K562 (cell line): ENCODE results near the gene DPH7. TPM values are rescaled to one million over a fixed set of nuclear protein-coding genes. Genes with fewer than 3 reads are reported as not detected.
A peak's percentile ranks its signal among the peaks of the same experiment; 100 is the strongest.

ENCODE experiments used
- ATAC-seq: fragments of 200-7000 bp; cut with Tn5 transposase; 3 replicates; pipeline ENCODE4 v1.9.1; 2020; ENCODE audit warnings: moderate library complexity
- BruUV-seq: library from RNA; stranded (reverse); fragments of 400-500 nt; replicated peaks from 2 replicates; lab custom pipeline; 2021; lab: Mats Ljungman, UMichigan
- CTCF ChIA-PET: fragments of 300-600 bp; formaldehyde crosslinking; extraction: SDS; loops from one replicate; lab custom pipeline; 2021; ENCODE audit warnings: low intra/inter-chr PET ratio; lab: Yijun Ruan, JAX
- POLR2A ChIA-PET: fragments of 300-600, 350-650 bp; sonication (Branson Sonifier 250); formaldehyde crosslinking; extraction: SDS; loops from one replicate; lab custom pipeline; 2021; ENCODE audit warnings: antibody characterized with exemption, inconsistent platforms; lab: Yijun Ruan, JAX
- DNase-seq, 4 experiments: peaks; one replicate each; pipeline versions ENCODE4 v3.0.0 to v3.0.0-alpha.2; 2011 to 2018; ENCODE audit warnings: low spot score in 3 of 4, mixed read lengths in 3 of 4; ENCODE audit errors: extremely low read depth in 1 of 4
- FAIRE-seq: peaks from 2 replicates; lab custom pipeline; 2011; peaks lifted over from hg19 to GRCh38; lab: Jason Lieb, UNC
- H2AFZ ChIP-seq: 2 replicates; pipeline ENCODE4 v1.6.0; 2011; ENCODE audit warnings: low read depth, low read length, control low read depth, inconsistent platforms
- H3K27ac ChIP-seq: fragments of 200-600 bp; 3 replicates; pipeline ENCODE4 v1.8.0; 2011; ENCODE audit warnings: low read depth, mild to moderate bottlenecking, control low read depth, inconsistent platforms, low read length, moderate library complexity, mixed read lengths; ENCODE audit errors: extremely low read depth
- H3K27me3 ChIP-seq, 2 experiments: fragments of 300-600 bp in 1 of 2; 2 replicates in 1 of 2; 3 replicates in 1 of 2; pipeline versions ENCODE4 v1.6.0 to v1.8.0; 2011; ENCODE audit warnings: inconsistent platforms in 2 of 2, low read length in 2 of 2, mild to moderate bottlenecking in 1 of 2, mixed read lengths in 1 of 2, moderate library complexity in 1 of 2; ENCODE audit not compliant: control insufficient read depth in 2 of 2, insufficient read depth in 2 of 2
- H3K36me3 ChIP-seq: fragments of 300-600 bp; 3 replicates; pipeline ENCODE4 v1.8.0; 2011; ENCODE audit warnings: mild to moderate bottlenecking, low read length, inconsistent platforms; ENCODE audit not compliant: control insufficient read depth, insufficient read depth
- H3K4me1 ChIP-seq, 2 experiments: fragments of 200-600 bp in 1 of 2; replicated peaks in 1 of 2; 2 replicates in 1 of 2; 3 replicates in 1 of 2; pipeline versions ENCODE4 v1.5.1 to v1.8.0; 2011; ENCODE audit warnings: inconsistent platforms in 2 of 2, low read length in 2 of 2, mild to moderate bottlenecking in 1 of 2, mixed read lengths in 1 of 2, moderate library complexity in 1 of 2; ENCODE audit not compliant: control insufficient read depth in 2 of 2, insufficient read depth in 2 of 2
- H3K4me2 ChIP-seq: 2 replicates; pipeline ENCODE4 v1.6.1; 2011; ENCODE audit warnings: low read length, control low read depth, inconsistent platforms, mixed read lengths; ENCODE audit not compliant: insufficient read depth
- H3K4me3 ChIP-seq: fragments of 200-600 bp; sonication (generic), shearing (Covaris generic); 2 replicates; pipeline ENCODE4 v1.5.1; 2016; ENCODE audit warnings: control low read depth, inconsistent platforms
- H3K79me2 ChIP-seq: fragments of 200-600 bp; 3 replicates; pipeline ENCODE4 v1.8.0; 2011; ENCODE audit warnings: low read length, inconsistent platforms; ENCODE audit not compliant: control insufficient read depth, insufficient read depth
- H3K9ac ChIP-seq, 2 experiments: 2 replicates each; pipeline versions ENCODE4 v1.6.0 to v1.6.1; 2011; ENCODE audit warnings: low read depth in 2 of 2, low read length in 2 of 2, control low read depth in 1 of 2, inconsistent platforms in 1 of 2, mild to moderate bottlenecking in 1 of 2, mixed read lengths in 1 of 2; ENCODE audit not compliant: insufficient read depth in 1 of 2
- H3K9me1 ChIP-seq: one replicate; pipeline ENCODE4 v1.6.0; 2011; ENCODE audit warnings: inconsistent platforms, mild to moderate bottlenecking, low read length, moderate library complexity; ENCODE audit not compliant: control insufficient read depth, insufficient read depth
- H3K9me3 ChIP-seq: replicated peaks from 2 replicates; pipeline ENCODE4 v1.5.1; 2011; ENCODE audit warnings: low read depth, low read length, inconsistent platforms; ENCODE audit not compliant: control insufficient read depth, insufficient read depth
- H4K20me1 ChIP-seq: replicated peaks from 2 replicates; pipeline ENCODE4 v1.6.1; 2011; ENCODE audit warnings: low read length, inconsistent platforms, mixed read lengths; ENCODE audit not compliant: control insufficient read depth, insufficient read depth
- FIP1L1 ChIP-seq: fragments of 200-400 bp; formaldehyde crosslinking; IDR thresholded peaks from 2 replicates; pipeline ENCODE4 v1.6.1; 2018; ENCODE audit warnings: mild to moderate bottlenecking, low read depth, low read length; ENCODE audit not compliant: poor library complexity, severe bottlenecking
- KAT8 ChIP-seq: fragments of 450-650 bp; IDR thresholded peaks from 2 replicates; pipeline ENCODE4 v1.6.1; 2016; ENCODE audit warnings: low read depth, mild to moderate bottlenecking
- ZZZ3 ChIP-seq: fragments of 450-650 bp; IDR thresholded peaks from 2 replicates; pipeline ENCODE4 v1.6.1; 2016; ENCODE audit warnings: antibody characterized with exemption, mild to moderate bottlenecking, moderate library complexity
- WGBS: fragments of 100-300 bp; shearing (Covaris generic); methylation state at CpG from one replicate; pipeline ENCODE4 v1.1.6; 2016; ENCODE audit warnings: low coverage, mixed read lengths; ENCODE audit not compliant: insufficient coverage; ENCODE audit errors: missing lambda C conversion rate; 5-methylcytosine and 5-hydroxymethylcytosine counted together
- in situ Hi-C: fragments of 300-500 bp; cut with MboI; formaldehyde crosslinking; loops from 4 replicates; pipeline ENCODE4 v1.15.0; 2018; ENCODE audit warnings: inconsistent platforms, mixed read lengths
- intact Hi-C: fragments of 100-400 bp; cut with micrococcal nuclease; formaldehyde crosslinking; loops from 2 replicates; pipeline ENCODE4 v1.14.2; 2022
- polyA plus RNA-seq, 8 experiments: library from polyadenylated mRNA; depleted of rRNA in 4 of 8; stranded (reverse) in 5 of 8; unstranded in 3 of 8; fragments of >200 nt; fragmentation: Nextera tagmentation in 2 of 8; fragmentation: Illumina TruSeq in 1 of 8; extraction: Ambion mirVana in 2 of 8; extraction: Trizol in 1 of 8; gene quantifications; 2 replicates each; pipeline versions ENCODE4 v1.2.1 to v1.2.3, GENCODE V29; 2011 to 2014; ENCODE audit warnings: inconsistent platforms in 1 of 8, missing spikeins in 1 of 8
- total RNA-seq, 7 experiments: library from RNA; depleted of rRNA in 6 of 7; stranded (reverse); fragments of >200 nt in 6 of 7; fragmentation: Illumina TruSeq in 2 of 7; extraction: Trizol in 2 of 7; gene quantifications; 2 replicates each; pipeline versions ENCODE4 v1.2.1 to v1.2.3, GENCODE V29; 2011 to 2021; ENCODE audit warnings: low replicate concordance in 1 of 7
- TF ChIP-seq, protein P1 (sequence below): fragments of 250-450 bp; sonication (Bioruptor Pico); IDR thresholded peaks from 2 replicates; pipeline ENCODE4 v1.8.0; 2021; ENCODE audit warnings: moderate library complexity, mild to moderate bottlenecking, inconsistent platforms

The DPH7 gene
- total and polyA plus RNA-seq, 9 of the 15 experiments (the other 6 are each of a cell fraction or from before 2014, with no cell fraction given), result 13.9 to 68.6 (median 41.3) TPM

DNA sequence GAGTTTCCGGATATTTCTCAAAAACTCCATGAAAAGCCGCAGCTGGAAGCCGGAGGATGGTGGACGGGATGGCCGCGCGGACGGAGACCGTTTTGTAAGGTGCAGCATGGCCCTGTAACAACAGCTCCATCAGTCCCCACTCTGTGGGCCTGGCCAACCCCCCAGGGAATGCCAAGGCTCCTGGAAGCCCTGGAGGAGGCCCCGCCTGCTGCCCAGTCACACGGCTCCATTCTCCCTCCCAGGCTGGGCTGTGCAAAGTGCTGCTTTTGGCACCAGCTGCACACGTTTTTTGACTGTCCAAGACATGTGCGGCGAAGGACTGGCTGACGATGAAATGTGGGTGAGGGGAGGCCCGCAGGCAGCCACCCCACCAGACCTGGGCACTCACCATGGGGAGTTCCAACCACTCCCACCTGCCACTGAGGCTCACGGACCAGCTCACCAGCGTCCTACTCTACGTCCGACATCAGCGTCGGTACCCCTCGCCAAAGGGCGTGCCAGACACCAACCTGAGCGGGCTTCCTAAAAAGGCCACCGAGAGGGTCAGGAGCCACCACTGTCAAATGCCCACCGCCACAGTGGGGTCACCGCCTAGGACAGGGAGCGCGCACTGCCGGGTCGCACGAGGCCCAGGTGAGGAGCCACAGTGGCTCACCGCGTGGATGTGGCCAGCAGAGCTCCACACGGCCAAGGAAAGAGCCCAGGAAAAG is 55.8 kb downstream of the DPH7 start:
- BruUV-seq, result no TSS peak
- Histone ChIP-seq H3K27me3 (no peaks in the 10 kb centered on the region), H2AFZ (no peak overlapping the region), H3K9me1 (no peaks in the 10 kb centered on the region), H3K4me1 (peaks cover 0 to 29% of the 10 kb centered on the region in 2 experiments; a peak in 3 of 5 replicates), H3K4me3 (no peak overlapping the region), H3K4me2 (no peak overlapping the region), H3K9me3 (no peaks in the 10 kb centered on the region), H3K9ac (peak overlapping the region in 1 of 2 experiments; percentile 32; a peak in 2 of 4 replicates), H3K27ac (no peak overlapping the region), H3K36me3 (no peaks in the 10 kb centered on the region), H4K20me1 (no peaks in the 10 kb centered on the region), H3K79me2 (no peaks in the 10 kb centered on the region)
- DNase-seq, result no peak
- FAIRE-seq, result no peak
- no peak for ATAC-seq
- no peak for TF ChIP-seq KAT8
- no peak for TF ChIP-seq ZZZ3
- TF ChIP-seq FIP1L1, result no peak
- TF ChIP-seq, protein P1, sequence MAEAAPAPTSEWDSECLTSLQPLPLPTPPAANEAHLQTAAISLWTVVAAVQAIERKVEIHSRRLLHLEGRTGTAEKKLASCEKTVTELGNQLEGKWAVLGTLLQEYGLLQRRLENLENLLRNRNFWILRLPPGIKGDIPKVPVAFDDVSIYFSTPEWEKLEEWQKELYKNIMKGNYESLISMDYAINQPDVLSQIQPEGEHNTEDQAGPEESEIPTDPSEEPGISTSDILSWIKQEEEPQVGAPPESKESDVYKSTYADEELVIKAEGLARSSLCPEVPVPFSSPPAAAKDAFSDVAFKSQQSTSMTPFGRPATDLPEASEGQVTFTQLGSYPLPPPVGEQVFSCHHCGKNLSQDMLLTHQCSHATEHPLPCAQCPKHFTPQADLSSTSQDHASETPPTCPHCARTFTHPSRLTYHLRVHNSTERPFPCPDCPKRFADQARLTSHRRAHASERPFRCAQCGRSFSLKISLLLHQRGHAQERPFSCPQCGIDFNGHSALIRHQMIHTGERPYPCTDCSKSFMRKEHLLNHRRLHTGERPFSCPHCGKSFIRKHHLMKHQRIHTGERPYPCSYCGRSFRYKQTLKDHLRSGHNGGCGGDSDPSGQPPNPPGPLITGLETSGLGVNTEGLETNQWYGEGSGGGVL (CRISPR knock-in tag), result no peak
- intact Hi-C loops (no loop called here), in situ Hi-C loops (no loop called here)
- POLR2A ChIA-PET, result no interaction called here
- CTCF ChIA-PET, result no interaction called here
- 69% methylated on average over 26 of the region's 36 CpGs for WGBS
